Ovary (tissue), 3 donors: Measurements from ENCODE around the gene MAMDC4.

Source experiments
- EP300 ChIP-seq: sonication (generic); formaldehyde crosslinking; IDR thresholded peaks from one replicate; pipeline ENCODE4 v1.6.1; 2017; ENCODE audit warnings: antibody characterized with exemption
- POLR2A ChIP-seq: fragments of 450-650 bp; IDR thresholded peaks from one replicate; pipeline ENCODE4 v1.6.1; 2017; ENCODE audit warnings: antibody characterized with exemption, mild to moderate bottlenecking, moderate library complexity
- TF ChIP-seq, protein P1 (sequence below), 3 donors: fragments of 450-650 bp in 2 of 3; fragments of 200-600 bp in 1 of 3; IDR thresholded peaks; one replicate each; pipeline versions ENCODE4 v1.5.1 to v1.8.0; 2016 to 2022; ENCODE audit warnings: antibody characterized with exemption in 3 of 3, mild to moderate bottlenecking in 1 of 3
- donor health status: DM: no; HTN: no; CAD: no.

DNA sequence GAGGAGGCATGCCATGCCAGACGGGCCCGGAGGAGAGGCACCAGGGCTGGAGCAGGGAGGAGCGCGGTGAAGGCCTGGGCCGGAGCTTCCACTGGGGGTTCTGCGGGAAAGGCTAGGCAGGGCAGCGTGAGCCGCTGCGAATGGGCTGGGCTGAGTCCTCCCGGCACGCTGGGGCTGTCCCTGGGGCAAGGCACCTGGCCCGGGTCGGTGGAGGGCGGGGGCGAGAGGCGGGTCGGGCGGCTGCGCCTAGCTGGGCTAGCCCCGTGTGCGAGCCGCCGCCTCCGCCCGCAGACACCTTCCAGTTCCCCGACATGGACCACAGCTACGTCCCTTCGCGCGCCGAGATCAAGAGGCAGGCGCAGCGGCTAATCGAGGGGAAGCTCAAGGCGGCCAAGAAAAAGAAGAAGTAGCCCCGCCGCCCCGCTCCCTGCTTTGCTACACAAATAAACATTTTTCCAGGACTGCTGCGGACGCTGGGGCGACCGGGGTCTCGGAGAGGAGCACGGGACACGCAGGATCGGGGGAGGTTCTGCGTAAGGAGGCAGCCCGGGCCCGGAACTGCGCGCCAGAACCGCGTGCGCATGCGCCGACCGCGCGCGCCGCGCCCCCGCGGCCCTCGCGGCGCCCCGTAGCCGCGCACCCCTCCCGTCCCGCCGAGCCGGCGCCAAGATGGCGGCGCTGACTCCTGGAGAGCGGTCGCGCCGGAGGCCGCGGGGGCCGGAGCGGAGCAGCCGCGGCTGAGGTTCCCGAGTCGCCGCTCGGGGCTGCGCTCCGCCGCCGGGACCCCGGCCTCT is 44.7 kb upstream of the MAMDC4 start, which contains the start of gene RABL6:
- TF ChIP-seq, protein P1, sequence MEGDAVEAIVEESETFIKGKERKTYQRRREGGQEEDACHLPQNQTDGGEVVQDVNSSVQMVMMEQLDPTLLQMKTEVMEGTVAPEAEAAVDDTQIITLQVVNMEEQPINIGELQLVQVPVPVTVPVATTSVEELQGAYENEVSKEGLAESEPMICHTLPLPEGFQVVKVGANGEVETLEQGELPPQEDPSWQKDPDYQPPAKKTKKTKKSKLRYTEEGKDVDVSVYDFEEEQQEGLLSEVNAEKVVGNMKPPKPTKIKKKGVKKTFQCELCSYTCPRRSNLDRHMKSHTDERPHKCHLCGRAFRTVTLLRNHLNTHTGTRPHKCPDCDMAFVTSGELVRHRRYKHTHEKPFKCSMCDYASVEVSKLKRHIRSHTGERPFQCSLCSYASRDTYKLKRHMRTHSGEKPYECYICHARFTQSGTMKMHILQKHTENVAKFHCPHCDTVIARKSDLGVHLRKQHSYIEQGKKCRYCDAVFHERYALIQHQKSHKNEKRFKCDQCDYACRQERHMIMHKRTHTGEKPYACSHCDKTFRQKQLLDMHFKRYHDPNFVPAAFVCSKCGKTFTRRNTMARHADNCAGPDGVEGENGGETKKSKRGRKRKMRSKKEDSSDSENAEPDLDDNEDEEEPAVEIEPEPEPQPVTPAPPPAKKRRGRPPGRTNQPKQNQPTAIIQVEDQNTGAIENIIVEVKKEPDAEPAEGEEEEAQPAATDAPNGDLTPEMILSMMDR (IDR thresholded peaks at IDR 0.05), result no peak
- TF ChIP-seq POLR2A (peak; percentile 66), EP300 (no peak)
